Stimulated activated CD8-positive, alpha-beta memory T cell treated with anti-CD3 and anti-CD28 coated beads, Interleukin-4, amount 100 ng/mL, for 4 hours (primary cell): ENCODE measurements around the gene KIAA0513.
A peak's percentile ranks its signal among the peaks of the same experiment; 100 is the strongest.

ENCODE experiments used
- DNase-seq, 2 donors: peaks; one replicate each; pipeline ENCODE4 v3.0.0-alpha.2; 2020; ENCODE audit warnings: low read depth in 2 of 2, low spot score in 1 of 2

The KIAA0513 gene

GRCh38 chr16:85004587-85005205 is 22.9 kb upstream of the KIAA0513 start:
- no peak for DNase-seq

- DNase-seq, result no peak
Observed at GRCh38 chr16:85005285-85006069, 22.1 kb upstream of the KIAA0513 start.

- DNase-seq, result no peak
Observed at GRCh38 chr16:85006639-85007038, 21.0 kb upstream of the KIAA0513 start.

GRCh38 chr16:85007496-85008214 is 19.9 kb upstream of the KIAA0513 start:
- DNase-seq, result no peak

GRCh38 chr16:85008271-85008670 is 19.3 kb upstream of the KIAA0513 start:
- no peak for DNase-seq

GRCh38 chr16:85010446-85010930 is 17.1 kb upstream of the KIAA0513 start:
- no peak for DNase-seq

GRCh38 chr16:85010931-85011845 is 16.4 kb upstream of the KIAA0513 start, which contains the start of gene ZDHHC7:
Gene ZDHHC7, minus strand, starts transcription at chr16:85011535. Its CDS starts 20,917 bp downstream, at chr16:84990618.
- DNase-seq, result peak; percentile 71 to 73

GRCh38 chr16:85011846-85012284 is 15.7 kb upstream of the KIAA0513 start:
- DNase-seq, result no peak

- DNase-seq, result no peak
Observed at GRCh38 chr16:85014311-85014710, 13.3 kb upstream of the KIAA0513 start.

GRCh38 chr16:85015481-85016187 is 12.0 kb upstream of the KIAA0513 start:
- no peak for DNase-seq

GRCh38 chr16:85017151-85017550 is 10.4 kb upstream of the KIAA0513 start:
- DNase-seq, result no peak

GRCh38 chr16:85017633-85018032 is 10.0 kb upstream of the KIAA0513 start:
- DNase-seq, result no peak

GRCh38 chr16:85018529-85019236 is 8.9 kb upstream of the KIAA0513 start:
- no peak for DNase-seq

- DNase-seq, result no peak
Observed at GRCh38 chr16:85019659-85020245, 7.8 kb upstream of the KIAA0513 start.

- no peak for DNase-seq
Observed at GRCh38 chr16:85025781-85026653, 1.6 kb upstream of the KIAA0513 start.

- DNase-seq, result no peak
Observed at GRCh38 chr16:85026703-85027102, 892 bp upstream of the KIAA0513 start.

GRCh38 chr16:85027958-85028684 is 526 bp downstream of the KIAA0513 start:
- no peak for DNase-seq
